ENCODE data around the gene BUD13.
"Not testable (repeated sequence)": the region's sequence is repeated elsewhere in the genome, so short reads cannot be mapped to it uniquely, and the experiment has no call there.

BUD13 gene

DNA sequence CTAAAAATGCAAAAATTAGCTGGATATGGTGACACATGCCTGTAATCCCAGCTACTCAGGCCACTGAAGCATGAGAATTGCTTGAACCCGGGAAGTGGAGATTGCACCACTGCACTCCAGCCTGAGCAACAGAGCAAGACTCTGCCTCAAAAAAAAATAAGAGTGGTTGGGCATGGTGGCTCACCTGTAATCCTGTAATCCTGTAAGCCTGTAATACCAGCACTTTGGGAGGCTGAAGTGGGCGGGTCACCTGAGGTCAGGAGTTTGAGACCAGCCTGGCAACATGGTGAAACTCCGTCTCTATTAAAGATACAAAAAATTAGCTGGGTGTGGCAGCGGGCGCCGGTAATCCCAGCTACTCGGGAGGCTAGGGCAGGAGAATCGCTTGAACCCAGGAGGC, 16.7 kb downstream of the BUD13 start:
- not testable (repeated sequence) for DNase-seq (ENCODE audit: low spot score)

DNA sequence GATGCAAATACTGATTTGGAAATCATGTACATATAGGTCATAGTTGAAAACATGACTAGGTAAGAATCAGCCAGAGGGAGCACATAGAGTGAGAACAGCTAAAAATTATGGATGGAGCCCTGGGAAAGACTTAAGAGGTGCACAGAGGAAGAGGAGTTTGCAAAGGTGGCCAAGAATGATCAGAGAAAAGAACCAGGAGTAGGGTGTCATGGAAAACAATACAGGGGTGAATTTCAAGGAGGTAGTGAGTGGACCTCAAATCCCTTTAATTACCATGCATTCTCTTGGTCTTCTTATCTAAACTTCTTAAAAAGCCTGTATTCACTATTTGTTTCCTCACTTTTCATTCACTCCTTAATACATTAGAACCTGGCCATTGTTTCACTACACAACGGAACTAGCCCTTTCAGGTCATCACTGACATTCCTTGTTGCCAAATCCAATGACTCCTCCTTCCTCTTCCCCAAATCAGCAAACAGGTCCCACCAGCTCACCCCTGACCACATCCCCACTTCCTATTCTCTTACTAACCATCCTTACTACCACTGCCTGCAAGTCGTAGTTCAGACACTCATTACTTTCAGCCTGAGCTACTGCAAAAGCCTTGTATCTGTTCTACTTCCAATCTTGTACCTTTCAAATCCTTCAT, 22.6 kb downstream of the BUD13 start:
- DNase-seq (ENCODE audit: low spot score): no peak

GRCh38 chr11:116742104-116742503, 30.7 kb downstream of the BUD13 start:
- no peak for DNase-seq (ENCODE audit: low spot score)

DNA sequence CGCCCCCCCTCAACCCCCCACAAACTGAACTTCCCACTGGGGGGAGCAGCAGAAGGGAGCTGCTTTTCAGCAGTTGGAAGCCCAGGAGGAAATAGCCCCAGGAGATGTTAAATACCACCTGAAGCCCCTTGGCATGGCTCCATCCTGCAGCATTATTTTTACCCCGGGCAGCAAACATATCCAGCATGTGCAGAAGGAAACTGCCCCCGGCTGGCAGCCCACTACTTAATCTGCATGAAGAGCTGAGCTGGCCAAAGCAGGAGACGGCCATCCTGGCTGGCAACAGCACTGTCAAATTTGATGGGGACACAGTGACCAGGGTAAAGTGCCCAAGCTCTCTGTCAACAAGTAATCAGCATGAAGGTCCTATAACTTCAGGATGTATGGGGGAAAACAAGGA, 32.0 kb downstream of the BUD13 start:
- DNase-seq (ENCODE audit: low spot score): no peak

DNA sequence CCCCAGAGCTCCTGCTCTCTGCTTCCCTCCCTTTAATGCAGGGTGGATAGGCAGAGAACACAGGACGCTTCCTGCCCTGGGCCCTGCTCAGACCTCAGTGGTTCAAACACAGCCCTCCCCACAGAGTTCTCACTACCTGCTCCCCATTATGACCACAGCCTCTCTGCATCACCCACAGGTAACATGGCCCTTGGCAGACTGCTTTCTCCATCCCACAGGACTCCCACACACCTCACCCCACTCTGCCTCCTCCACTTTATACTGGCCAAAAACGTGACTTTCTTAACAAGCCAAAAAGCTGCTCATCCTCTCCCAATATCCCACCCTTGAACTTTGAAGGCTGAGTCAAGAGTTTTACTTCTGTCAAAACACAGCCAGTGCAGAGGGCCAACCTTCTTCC, 33.8 kb downstream of the BUD13 start:
- no peak for DNase-seq (ENCODE audit: low spot score)

GRCh38 chr11:116736763-116737162, 36.0 kb downstream of the BUD13 start:
- no peak for DNase-seq (ENCODE audit: low spot score)

- no peak for DNase-seq (ENCODE audit: low spot score)
Observed at GRCh38 chr11:116733969-116734508, 38.7 kb downstream of the BUD13 start.

- no peak for DNase-seq (ENCODE audit: low spot score)
Observed at GRCh38 chr11:116733043-116733755, 39.6 kb downstream of the BUD13 start.

DNA sequence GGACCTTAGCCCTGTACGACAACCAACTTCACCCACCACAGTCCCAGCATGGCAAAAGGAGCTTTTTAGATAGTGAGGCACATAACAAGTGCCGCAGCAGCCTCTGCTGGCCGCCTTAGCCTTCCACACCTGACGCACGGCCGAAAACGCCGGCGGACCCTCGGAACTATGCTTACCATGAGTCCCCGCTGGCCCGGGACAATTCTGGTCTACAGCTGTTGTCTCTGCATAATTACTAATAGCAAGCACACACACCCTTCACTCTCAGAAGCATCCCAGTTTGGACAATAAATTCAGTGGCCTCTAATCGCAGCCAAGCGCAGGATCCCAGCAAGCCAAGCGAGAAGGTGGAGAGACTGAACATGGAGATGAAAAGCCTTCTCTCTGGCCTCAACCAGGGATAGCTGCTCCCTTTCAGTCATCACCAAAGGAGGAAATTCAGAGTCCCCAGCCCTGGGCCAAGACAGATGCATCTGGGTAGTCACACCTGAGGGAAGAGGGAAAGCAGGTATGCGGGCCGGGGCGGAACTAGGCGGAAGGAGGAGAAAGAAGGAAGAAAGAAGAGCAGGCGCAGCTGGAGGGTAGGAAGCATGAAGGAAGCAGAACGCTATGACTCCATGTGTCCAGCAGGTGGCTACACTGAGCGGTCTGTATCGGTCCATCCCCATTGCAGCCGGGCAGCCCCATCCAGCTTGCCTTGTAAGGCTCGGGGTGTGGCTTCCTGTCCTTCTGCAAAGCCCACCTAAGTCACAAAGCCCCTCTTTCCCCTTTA, 40.3 kb downstream of the BUD13 start:
- peak; percentile 67 for DNase-seq (ENCODE audit: low spot score)

- no peak for DNase-seq (ENCODE audit: low spot score)
Observed at GRCh38 chr11:116731821-116732220, 41.0 kb downstream of the BUD13 start.

DNA sequence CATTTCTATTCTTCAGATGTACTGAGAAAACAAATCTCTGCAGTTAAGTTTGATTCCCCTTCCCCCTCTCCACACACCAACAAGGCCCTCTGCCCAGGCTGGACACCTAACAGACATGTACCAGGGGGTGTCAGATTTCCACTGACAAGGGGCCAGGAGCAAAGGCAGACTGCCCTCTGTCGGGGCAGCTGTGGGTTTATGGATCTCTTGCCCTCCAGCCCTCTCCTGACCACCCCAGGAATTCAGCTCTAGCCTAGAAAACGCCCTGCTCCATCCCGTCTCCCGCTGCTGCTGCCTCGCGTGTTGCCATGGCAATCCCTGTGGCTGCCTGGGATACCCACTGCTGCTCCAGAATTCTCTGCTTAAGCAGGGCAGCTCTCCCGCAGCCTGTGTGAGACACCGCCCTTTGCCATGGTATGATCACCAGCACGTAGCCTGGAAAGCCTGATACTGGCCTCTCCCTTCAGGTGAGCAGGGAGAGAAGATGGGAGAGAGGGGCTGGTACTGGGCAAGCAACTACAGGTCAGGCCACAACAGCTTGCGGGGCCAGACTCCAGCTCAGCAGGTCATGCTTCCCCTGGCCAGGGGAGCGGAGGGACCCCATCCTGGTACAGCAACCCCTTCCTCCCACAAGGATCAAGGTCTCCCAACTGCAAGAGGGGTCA, 41.6 kb downstream of the BUD13 start:
- DNase-seq (ENCODE audit: low spot score): no peak

GRCh38 chr11:116730601-116731000, 42.2 kb downstream of the BUD13 start:
- DNase-seq (ENCODE audit: low spot score): no peak

DNA sequence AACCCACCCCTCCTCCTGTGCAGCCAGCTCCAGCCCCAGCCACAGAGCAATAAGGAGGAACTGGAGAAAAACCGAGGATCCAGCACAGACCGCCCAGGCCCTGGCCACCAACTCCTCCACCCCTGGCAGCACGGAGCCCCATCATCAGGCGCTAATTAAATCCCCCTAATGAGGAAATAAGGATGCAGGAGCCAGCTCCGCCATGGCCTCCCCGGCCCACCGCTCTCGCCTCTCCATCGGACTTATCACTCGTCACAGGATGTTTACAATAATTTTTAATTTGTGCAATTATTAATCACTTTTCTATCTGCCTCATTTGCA, 42.6 kb downstream of the BUD13 start:
- DNase-seq (ENCODE audit: low spot score): no peak

DNA sequence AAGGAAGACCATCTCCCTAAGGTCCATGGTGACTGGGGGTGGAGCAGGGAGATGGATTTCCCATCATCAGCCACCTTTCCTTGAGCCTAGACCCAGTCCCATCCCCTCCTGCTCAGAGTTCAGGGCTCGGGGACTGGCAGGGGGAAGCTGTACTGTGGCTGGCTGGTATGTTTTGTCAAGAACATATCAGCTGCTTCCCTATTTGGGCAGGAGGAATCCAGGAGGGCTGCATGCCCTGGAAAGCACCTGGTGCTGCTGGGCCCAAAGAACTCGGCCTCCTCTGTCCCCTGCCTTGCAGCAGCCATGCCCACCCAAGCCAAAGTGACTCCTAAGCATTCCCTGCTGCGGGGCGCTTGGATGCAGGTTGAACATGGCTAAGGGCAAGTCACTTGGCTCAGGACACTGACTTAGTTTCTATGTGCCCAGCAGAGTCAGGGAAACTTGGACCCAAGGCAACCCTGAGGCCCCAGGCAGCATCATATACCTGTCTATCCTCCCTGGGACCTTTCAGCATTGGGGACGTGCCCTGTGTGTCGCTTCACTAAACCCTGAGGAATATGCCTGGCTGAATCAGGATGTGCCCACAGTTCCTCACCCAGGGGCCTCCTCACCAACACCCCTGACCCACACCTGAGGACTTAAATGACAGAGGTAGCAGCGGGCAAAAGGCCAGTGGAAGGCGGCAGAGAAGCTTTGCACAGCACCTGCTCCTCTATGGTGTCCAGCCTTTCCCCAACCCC, 43.1 kb downstream of the BUD13 start:
- DNase-seq (ENCODE audit: low spot score): no peak

GRCh38 chr11:116727990-116728389, 44.8 kb downstream of the BUD13 start:
- no peak for DNase-seq (ENCODE audit: low spot score)

DNA sequence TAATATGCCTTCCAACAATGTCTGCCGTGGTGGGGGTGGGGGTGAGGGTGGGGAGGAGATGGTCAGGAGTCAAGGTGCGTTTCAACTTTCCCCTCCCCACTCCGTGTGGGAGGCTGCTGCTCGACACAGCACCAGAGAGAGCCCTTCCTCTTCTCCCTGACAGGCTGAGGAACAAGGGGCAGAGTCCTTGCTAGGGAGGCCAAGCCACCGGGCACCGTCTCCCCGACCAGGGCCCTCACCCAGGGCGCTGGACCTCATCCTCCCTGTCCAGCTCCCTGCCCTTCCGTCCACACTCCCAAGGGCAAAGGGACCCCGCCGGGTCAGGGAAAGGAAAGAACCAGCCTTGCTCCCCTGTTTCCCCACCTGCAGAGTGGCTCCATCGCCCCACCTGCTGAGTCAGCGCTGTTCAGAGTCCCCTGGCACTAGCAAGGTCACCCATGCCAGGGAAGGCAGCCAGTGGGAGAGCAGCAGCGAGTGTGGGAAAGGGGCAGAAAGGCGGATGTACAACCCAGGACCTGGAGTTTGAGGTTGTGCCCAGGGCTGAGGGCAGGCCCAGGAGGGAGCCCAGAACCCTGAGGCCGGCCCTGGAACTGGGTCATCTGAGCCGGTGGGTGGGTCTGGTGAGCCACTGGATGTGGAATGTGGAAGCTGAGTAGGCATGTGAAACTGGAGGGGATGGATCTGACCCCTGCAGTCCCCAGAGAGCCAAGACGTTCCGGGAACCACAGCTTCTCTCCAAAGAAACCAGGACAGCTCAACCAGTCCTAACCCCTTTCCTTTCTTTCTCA, 47.2 kb downstream of the BUD13 start:
- no peak for DNase-seq (ENCODE audit: low spot score)

DNA sequence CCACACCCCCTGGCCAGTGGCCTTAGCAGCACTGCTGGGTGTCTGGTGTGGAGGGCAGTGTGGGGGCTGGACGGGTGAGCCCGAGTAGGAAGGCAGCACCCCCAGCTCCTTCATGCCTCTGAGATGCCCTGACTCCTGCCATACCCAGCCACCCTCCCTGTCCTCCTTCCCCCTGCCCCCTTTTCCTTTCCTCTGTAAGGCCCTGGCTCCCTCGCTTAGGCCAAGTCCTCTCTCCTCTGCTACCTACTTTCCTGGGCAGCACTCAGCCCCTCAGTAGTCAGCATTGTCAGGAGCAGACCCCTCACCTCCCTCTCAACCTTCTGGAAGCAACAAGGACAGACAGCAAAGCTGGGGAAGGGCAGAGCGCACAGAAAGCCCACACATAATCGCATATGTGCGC, 48.0 kb downstream of the BUD13 start:
- DNase-seq (ENCODE audit: low spot score): no peak

DNA sequence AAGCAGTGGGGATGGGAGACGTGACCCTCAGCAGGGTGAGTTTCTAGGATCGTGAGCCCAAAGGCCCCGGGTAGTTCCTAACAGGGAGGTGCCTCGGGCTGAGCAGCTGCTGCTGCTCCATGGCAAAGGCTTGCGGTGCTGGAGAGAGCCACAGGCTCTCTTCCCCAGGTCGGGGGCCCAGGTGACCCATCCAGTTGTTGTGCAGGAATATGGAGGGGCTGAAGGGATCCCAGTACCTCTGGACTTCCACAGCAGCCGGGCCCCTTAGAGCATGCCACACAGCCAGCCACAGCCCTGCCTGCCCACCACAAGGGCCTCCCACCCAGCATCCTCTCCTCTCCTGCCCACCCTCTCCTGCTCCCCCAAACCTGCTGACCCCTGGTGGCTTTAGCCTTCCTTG, 49.3 kb downstream of the BUD13 start:
- DNase-seq (ENCODE audit: low spot score): no peak

DNA sequence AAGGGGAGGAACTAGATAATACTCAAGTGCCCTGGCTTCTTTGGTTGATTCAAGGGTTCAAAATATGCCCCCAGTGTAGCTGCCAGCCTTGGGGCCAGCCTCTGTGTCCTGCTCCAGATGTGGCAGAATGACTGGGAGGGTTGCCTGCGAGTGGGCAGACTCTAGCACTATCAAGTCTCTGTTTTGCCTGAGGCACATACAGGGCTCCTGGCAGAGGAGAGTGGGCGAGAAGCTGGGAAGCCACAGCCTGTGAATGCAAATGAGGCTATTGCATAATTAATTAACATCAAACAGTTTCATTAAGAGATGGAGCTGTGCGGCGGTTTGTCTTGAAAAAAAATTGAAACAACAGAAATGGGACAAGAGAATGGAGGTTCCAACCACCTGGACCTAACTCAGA, 50.8 kb downstream of the BUD13 start:
- no peak for DNase-seq (ENCODE audit: low spot score)

GRCh38 chr11:116720895-116721294, 51.9 kb downstream of the BUD13 start:
- no peak for DNase-seq (ENCODE audit: low spot score)

GRCh38 chr11:116718955-116719501, 53.8 kb downstream of the BUD13 start:
- no peak for DNase-seq (ENCODE audit: low spot score)
